ENCODE measurements around the gene P2RY2. TPM values are rescaled to one million over a fixed set of nuclear protein-coding genes. Genes with fewer than 3 reads are reported as not detected.

P2RY2 gene
- total and polyA plus RNA-seq, 2 donors (not counting 1 experiment from before 2014, with no cell fraction given), result 0.12 to 0.37 TPM

GRCh38 chr11:73265278-73265810 is 47.3 kb downstream of the P2RY2 start:
- Histone ChIP-seq H3K27me3 (replicated peaks in 1 of 4; ENCODE audit: control extremely low read depth in 1 of 4, control insufficient read depth in 3 of 4, insufficient read depth in 4 of 4, low read length in 3 of 4) (peaks cover 0 to 40% (median 23%) of the 10 kb centered on the region in 4 experiments), H3K4me2 (replicated peaks; ENCODE audit: low read depth, low read length, poor library complexity, severe bottlenecking) (no peak overlapping the region), H3K36me3 (replicated peaks in 1 of 2; ENCODE audit: control extremely low read depth in 1 of 2, control insufficient read depth in 1 of 2, extremely low read depth in 1 of 2, insufficient read depth in 2 of 2, low read length in 1 of 2) (no peaks in the 10 kb centered on the region), H2AFZ (ENCODE audit: insufficient read depth, low read depth, low read length, poor library complexity, severe bottlenecking) (no peak overlapping the region), H3K4me3 (ENCODE audit: control extremely low read depth in 1 of 5, extremely low read depth in 1 of 5, insufficient read depth in 1 of 5, low read depth in 2 of 5, low read length in 4 of 5) (no peak overlapping the region), H3K79me2 (ENCODE audit: control insufficient read depth, insufficient read depth, low read length) (no peaks in the 10 kb centered on the region), H3K27ac (ENCODE audit: low read length in 2 of 2) (no peak overlapping the region), H3K9ac (ENCODE audit: low read length) (no peak overlapping the region), H4K20me1 (ENCODE audit: control insufficient read depth, insufficient read depth, low read length, poor library complexity, severe bottlenecking) (no peaks in the 10 kb centered on the region), H3K9me3 (ENCODE audit: control extremely low read depth in 1 of 3, control insufficient read depth in 2 of 3, insufficient read depth in 1 of 3, low read length in 2 of 3) (no peaks in the 10 kb centered on the region), H3K4me1 (ENCODE audit: control insufficient read depth in 2 of 2, insufficient read depth in 2 of 2, low read length in 2 of 2) (peaks cover 0 to 10% of the 10 kb centered on the region in 2 donors)
- DNase-seq (no peak), ATAC-seq (ENCODE audit: low read depth) (no peak)
- TF ChIP-seq CTCF (IDR thresholded peaks at IDR 0.05), result no peak
- TF ChIP-seq EZH2 (IDR thresholded peaks at IDR 0.05; ENCODE audit: borderline replicate concordance, insufficient read depth, low read depth, low read length, poor library complexity, severe bottlenecking), result no peak
- peaks cover 8% of the 10 kb centered on the region for H3K4me1 Mint-ChIP-seq
- ChIA-PET CTCF (interaction anchor here (1.4 kb wide), 1 partner anchor 341 kb away, joined by 5 read pairs; no protein-coding TSS in a partner anchor), POLR2A (no interaction called here)
- H3K27me3 Mint-ChIP-seq, result peaks cover 38% of the 10 kb centered on the region
- 40% methylated on average over 3 of the region's 4 CpGs for WGBS (ENCODE audit: insufficient coverage)
- no peak overlapping the region for H3K27ac Mint-ChIP-seq
- intact Hi-C loops (cut with micrococcal nuclease), result no loop called here
- H3K4me3 Mint-ChIP-seq, result no peak overlapping the region
- no peaks in the 10 kb centered on the region for H3K9me3 Mint-ChIP-seq (ENCODE audit: insufficient read depth)

- H3K27ac ChIP-seq (ENCODE audit: low read length in 2 of 2), result no peak overlapping the region
- peaks cover 0 to 40% (median 23%) of the 10 kb centered on the region in 4 experiments for H3K27me3 ChIP-seq (replicated peaks in 1 of 4; ENCODE audit: control extremely low read depth in 1 of 4, control insufficient read depth in 3 of 4, insufficient read depth in 4 of 4, low read length in 3 of 4)
- H3K4me1 ChIP-seq (ENCODE audit: control insufficient read depth in 2 of 2, insufficient read depth in 2 of 2, low read length in 2 of 2), result peaks cover 0 to 11% of the 10 kb centered on the region in 2 donors
- H3K9me3 ChIP-seq (ENCODE audit: control extremely low read depth in 1 of 3, control insufficient read depth in 2 of 3, insufficient read depth in 1 of 3, low read length in 2 of 3), result no peaks in the 10 kb centered on the region
- ATAC-seq (ENCODE audit: low read depth), result no peak
- H3K4me3 ChIP-seq (ENCODE audit: control extremely low read depth in 1 of 5, extremely low read depth in 1 of 5, insufficient read depth in 1 of 5, low read depth in 2 of 5, low read length in 4 of 5), result no peak overlapping the region
- H3K36me3 ChIP-seq (replicated peaks in 1 of 2; ENCODE audit: control extremely low read depth in 1 of 2, control insufficient read depth in 1 of 2, extremely low read depth in 1 of 2, insufficient read depth in 2 of 2, low read length in 1 of 2), result no peaks in the 10 kb centered on the region
- intact Hi-C loops (cut with micrococcal nuclease), result no loop called here
- H3K79me2 ChIP-seq (ENCODE audit: control insufficient read depth, insufficient read depth, low read length), result no peaks in the 10 kb centered on the region
- H4K20me1 ChIP-seq (ENCODE audit: control insufficient read depth, insufficient read depth, low read length, poor library complexity, severe bottlenecking), result no peaks in the 10 kb centered on the region
- no peak overlapping the region for H3K27ac Mint-ChIP-seq
- H3K9me3 Mint-ChIP-seq (ENCODE audit: insufficient read depth), result no peaks in the 10 kb centered on the region
- ChIA-PET POLR2A (no interaction called here), CTCF (interaction anchor here (1.4 kb wide), 1 partner anchor 341 kb away, joined by 5 read pairs; no protein-coding TSS in a partner anchor)
- no peak overlapping the region for H3K9ac ChIP-seq (ENCODE audit: low read length)
- 94% methylated on average over 3 of the region's 3 CpGs for WGBS (ENCODE audit: insufficient coverage)
- H3K4me2 ChIP-seq (replicated peaks; ENCODE audit: low read depth, low read length, poor library complexity, severe bottlenecking), result no peak overlapping the region
- no peak for DNase-seq
- H3K4me1 Mint-ChIP-seq, result peaks cover 11% of the 10 kb centered on the region
- H3K4me3 Mint-ChIP-seq, result no peak overlapping the region
- H2AFZ ChIP-seq (ENCODE audit: insufficient read depth, low read depth, low read length, poor library complexity, severe bottlenecking), result no peak overlapping the region
- TF ChIP-seq EZH2 (IDR thresholded peaks at IDR 0.05; ENCODE audit: borderline replicate concordance, insufficient read depth, low read depth, low read length, poor library complexity, severe bottlenecking), result no peak
- no peak for TF ChIP-seq CTCF (IDR thresholded peaks at IDR 0.05)
- H3K27me3 Mint-ChIP-seq, result peaks cover 38% of the 10 kb centered on the region
Measured at GRCh38 chr11:73265853-73266645, 48.0 kb downstream of the P2RY2 start.

Data from B cell (primary cell).